ENCODE data around the gene OSMR. TPM values are rescaled to one million over a fixed set of nuclear protein-coding genes. Genes with fewer than 3 reads are reported as not detected.
"Not testable (repeated sequence)": the region's sequence is repeated elsewhere in the genome, so short reads cannot be mapped to it uniquely, and the experiment has no call there.

OSMR gene
- polyA plus RNA-seq, 1 donor from 2014 or later = not detected

DNA sequence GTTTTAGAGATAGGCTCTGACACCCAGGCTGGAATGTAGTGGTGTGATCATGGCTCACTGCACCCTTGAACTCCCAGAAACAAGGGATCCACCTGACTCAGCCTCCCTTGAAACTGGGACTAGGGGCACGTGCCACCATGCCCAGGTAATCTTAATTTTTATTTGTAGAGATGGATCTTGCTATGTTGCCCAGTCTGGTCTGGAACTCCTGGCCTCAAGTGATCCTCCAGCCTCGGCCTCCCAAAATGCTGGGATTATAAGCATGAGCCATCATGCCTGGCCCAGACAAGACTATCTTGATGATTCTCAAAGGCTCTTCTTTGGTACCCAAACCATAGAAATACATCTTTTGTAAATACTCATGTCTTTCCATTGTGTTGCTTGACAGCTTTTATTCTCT lies 10.8 kb downstream of the OSMR start:
- Histone ChIP-seq H3K4me3 (ENCODE audit: low read length) (no peak overlapping the region), H3K9me3 (ENCODE audit: low read length) (no peaks in the 10 kb centered on the region), H3K9ac (ENCODE audit: low read length) (no peak overlapping the region), H3K27me3 (ENCODE audit: insufficient read depth, low read depth, low read length) (no peaks in the 10 kb centered on the region), H3F3A (ENCODE audit: insufficient read depth, low read length, poor library complexity, severe bottlenecking) (no peaks in the 10 kb centered on the region), H3K9me2 (ENCODE audit: insufficient read depth, low read length) (no peaks in the 10 kb centered on the region), H2AFZ (ENCODE audit: low read depth, low read length) (no peak overlapping the region), H3K4me2 (ENCODE audit: low read length) (no peak overlapping the region), H3K36me3 (ENCODE audit: insufficient read depth, low read length) (no peaks in the 10 kb centered on the region), H3K79me2 (replicated peaks; ENCODE audit: insufficient read depth, low read length) (no peaks in the 10 kb centered on the region), H4K20me1 (ENCODE audit: insufficient read depth) (no peaks in the 10 kb centered on the region), H3K27ac (ENCODE audit: low read length) (no peak overlapping the region)
- no peak for TF ChIP-seq TAF1 (IDR thresholded peaks at IDR 0.05; ENCODE audit: low read depth)
- no peak for TF ChIP-seq MXI1 (conservative IDR thresholded peaks at IDR 0.05; ENCODE audit: poor library complexity, severe bottlenecking)
- TF ChIP-seq EP300 (conservative IDR thresholded peaks at IDR 0.05; ENCODE audit: poor library complexity, severe bottlenecking) = no peak
- TF ChIP-seq SMC3 (conservative IDR thresholded peaks at IDR 0.05; ENCODE audit: poor library complexity) = no peak
- TF ChIP-seq RAD21 (conservative IDR thresholded peaks at IDR 0.05) = no peak
- TF ChIP-seq, protein P1, sequence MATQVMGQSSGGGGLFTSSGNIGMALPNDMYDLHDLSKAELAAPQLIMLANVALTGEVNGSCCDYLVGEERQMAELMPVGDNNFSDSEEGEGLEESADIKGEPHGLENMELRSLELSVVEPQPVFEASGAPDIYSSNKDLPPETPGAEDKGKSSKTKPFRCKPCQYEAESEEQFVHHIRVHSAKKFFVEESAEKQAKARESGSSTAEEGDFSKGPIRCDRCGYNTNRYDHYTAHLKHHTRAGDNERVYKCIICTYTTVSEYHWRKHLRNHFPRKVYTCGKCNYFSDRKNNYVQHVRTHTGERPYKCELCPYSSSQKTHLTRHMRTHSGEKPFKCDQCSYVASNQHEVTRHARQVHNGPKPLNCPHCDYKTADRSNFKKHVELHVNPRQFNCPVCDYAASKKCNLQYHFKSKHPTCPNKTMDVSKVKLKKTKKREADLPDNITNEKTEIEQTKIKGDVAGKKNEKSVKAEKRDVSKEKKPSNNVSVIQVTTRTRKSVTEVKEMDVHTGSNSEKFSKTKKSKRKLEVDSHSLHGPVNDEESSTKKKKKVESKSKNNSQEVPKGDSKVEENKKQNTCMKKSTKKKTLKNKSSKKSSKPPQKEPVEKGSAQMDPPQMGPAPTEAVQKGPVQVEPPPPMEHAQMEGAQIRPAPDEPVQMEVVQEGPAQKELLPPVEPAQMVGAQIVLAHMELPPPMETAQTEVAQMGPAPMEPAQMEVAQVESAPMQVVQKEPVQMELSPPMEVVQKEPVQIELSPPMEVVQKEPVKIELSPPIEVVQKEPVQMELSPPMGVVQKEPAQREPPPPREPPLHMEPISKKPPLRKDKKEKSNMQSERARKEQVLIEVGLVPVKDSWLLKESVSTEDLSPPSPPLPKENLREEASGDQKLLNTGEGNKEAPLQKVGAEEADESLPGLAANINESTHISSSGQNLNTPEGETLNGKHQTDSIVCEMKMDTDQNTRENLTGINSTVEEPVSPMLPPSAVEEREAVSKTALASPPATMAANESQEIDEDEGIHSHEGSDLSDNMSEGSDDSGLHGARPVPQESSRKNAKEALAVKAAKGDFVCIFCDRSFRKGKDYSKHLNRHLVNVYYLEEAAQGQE (IDR thresholded peaks at IDR 0.05; ENCODE audit: borderline replicate concordance) = no peak
- TF ChIP-seq POLR2AphosphoS5 (IDR thresholded peaks at IDR 0.05) = no peak
- no peak for TF ChIP-seq EZH2 (IDR thresholded peaks at IDR 0.05; ENCODE audit: borderline replicate concordance, insufficient read depth, low read length, poor library complexity, severe bottlenecking)
- TF ChIP-seq, protein P2, sequence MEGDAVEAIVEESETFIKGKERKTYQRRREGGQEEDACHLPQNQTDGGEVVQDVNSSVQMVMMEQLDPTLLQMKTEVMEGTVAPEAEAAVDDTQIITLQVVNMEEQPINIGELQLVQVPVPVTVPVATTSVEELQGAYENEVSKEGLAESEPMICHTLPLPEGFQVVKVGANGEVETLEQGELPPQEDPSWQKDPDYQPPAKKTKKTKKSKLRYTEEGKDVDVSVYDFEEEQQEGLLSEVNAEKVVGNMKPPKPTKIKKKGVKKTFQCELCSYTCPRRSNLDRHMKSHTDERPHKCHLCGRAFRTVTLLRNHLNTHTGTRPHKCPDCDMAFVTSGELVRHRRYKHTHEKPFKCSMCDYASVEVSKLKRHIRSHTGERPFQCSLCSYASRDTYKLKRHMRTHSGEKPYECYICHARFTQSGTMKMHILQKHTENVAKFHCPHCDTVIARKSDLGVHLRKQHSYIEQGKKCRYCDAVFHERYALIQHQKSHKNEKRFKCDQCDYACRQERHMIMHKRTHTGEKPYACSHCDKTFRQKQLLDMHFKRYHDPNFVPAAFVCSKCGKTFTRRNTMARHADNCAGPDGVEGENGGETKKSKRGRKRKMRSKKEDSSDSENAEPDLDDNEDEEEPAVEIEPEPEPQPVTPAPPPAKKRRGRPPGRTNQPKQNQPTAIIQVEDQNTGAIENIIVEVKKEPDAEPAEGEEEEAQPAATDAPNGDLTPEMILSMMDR (IDR thresholded peaks at IDR 0.05; ENCODE audit: poor library complexity, severe bottlenecking) = no peak

DNA sequence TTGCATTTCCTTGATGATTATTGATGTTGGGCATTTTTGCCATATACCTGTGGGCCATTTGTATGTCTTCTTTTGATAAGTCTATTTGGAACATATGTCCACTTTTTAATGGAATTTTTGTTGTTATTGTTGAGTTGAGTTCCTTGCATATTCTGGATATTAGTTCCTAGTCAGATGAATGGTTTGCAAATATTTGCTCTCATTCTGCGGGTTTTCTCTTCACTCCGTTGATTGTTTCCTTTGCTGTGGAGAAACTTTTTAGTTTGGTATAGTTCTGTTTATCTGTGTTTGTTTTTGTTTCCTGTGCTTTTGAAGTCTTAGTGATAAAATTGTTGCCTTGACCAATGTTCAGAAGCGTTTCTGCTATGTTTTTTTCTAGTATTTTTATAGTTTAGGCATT lies 13.0 kb downstream of the OSMR start:
- Histone ChIP-seq H2AFZ (ENCODE audit: low read depth, low read length) (no peak overlapping the region), H3F3A (ENCODE audit: insufficient read depth, low read length, poor library complexity, severe bottlenecking) (no peaks in the 10 kb centered on the region), H3K79me2 (replicated peaks; ENCODE audit: insufficient read depth, low read length) (no peaks in the 10 kb centered on the region), H3K9ac (ENCODE audit: low read length) (no peak overlapping the region), H3K4me3 (ENCODE audit: low read length) (no peak overlapping the region), H3K27ac (ENCODE audit: low read length) (no peak overlapping the region), H3K9me2 (ENCODE audit: insufficient read depth, low read length) (no peaks in the 10 kb centered on the region), H4K20me1 (ENCODE audit: insufficient read depth) (no peaks in the 10 kb centered on the region), H3K27me3 (ENCODE audit: insufficient read depth, low read depth, low read length) (no peaks in the 10 kb centered on the region), H3K9me3 (ENCODE audit: low read length) (no peaks in the 10 kb centered on the region), H3K4me2 (ENCODE audit: low read length) (no peak overlapping the region), H3K36me3 (ENCODE audit: insufficient read depth, low read length) (no peaks in the 10 kb centered on the region)
- TF ChIP-seq TAF1 (IDR thresholded peaks at IDR 0.05; ENCODE audit: low read depth) (no peak), EZH2 (IDR thresholded peaks at IDR 0.05; ENCODE audit: borderline replicate concordance, insufficient read depth, low read length, poor library complexity, severe bottlenecking) (no peak), MXI1 (conservative IDR thresholded peaks at IDR 0.05; ENCODE audit: poor library complexity, severe bottlenecking) (no peak), SMC3 (conservative IDR thresholded peaks at IDR 0.05; ENCODE audit: poor library complexity) (no peak), EP300 (conservative IDR thresholded peaks at IDR 0.05; ENCODE audit: poor library complexity, severe bottlenecking) (no peak), POLR2AphosphoS5 (IDR thresholded peaks at IDR 0.05) (no peak), RAD21 (conservative IDR thresholded peaks at IDR 0.05) (no peak)
- TF ChIP-seq, protein P2 (IDR thresholded peaks at IDR 0.05; ENCODE audit: poor library complexity, severe bottlenecking) = no peak
- TF ChIP-seq, protein P1 (IDR thresholded peaks at IDR 0.05; ENCODE audit: borderline replicate concordance) = no peak

DNA sequence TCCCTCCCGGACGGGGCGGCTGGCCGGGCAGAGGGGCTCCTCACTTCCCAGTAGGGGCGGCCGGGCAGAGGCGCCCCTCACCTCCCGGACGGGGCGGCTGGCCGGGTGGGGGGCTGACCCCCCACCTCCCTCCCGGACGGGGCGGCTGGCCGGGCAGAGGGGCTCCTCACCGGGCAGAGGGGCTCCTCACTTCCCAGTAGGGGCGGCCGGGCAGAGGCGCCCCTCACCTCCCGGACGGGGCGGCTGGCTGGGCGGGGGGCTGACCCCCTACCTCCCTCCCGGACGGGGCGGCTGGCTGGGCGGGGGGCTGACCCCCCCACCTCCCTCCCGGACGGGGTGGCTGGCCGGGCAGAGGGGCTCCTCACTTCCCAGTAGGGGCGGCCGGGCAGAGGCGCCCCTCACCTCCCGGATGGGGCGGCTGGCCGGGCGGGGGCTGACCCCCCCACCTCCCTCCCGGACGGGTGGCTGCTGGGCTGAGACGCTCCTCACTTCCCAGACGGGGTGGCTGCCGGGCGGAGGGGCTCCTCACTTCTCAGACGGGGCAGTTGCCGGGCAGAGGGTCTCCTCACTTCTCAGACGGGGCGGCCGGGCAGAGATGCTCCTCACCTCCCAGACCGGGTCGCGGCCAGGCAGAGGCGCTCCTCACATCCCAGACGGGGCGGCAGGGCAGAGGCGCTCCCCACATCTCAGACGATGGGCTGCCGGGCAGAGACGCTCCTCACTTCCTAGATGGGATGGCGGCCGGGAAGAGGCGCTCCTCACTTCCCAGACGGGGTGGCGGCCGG lies 16.4 kb downstream of the OSMR start:
- H3K9me3 ChIP-seq (ENCODE audit: low read length); H3K79me2 ChIP-seq (replicated peaks; ENCODE audit: insufficient read depth, low read length); H3K4me3 ChIP-seq (ENCODE audit: low read length); H3K27me3 ChIP-seq (ENCODE audit: insufficient read depth, low read depth, low read length); H3K4me2 ChIP-seq (ENCODE audit: low read length); H3K9me2 ChIP-seq (ENCODE audit: insufficient read depth, low read length); H2AFZ ChIP-seq (ENCODE audit: low read depth, low read length); H3K36me3 ChIP-seq (ENCODE audit: insufficient read depth, low read length); H3F3A ChIP-seq (ENCODE audit: insufficient read depth, low read length, poor library complexity, severe bottlenecking); H3K9ac ChIP-seq (ENCODE audit: low read length); H3K27ac ChIP-seq (ENCODE audit: low read length); H4K20me1 ChIP-seq (ENCODE audit: insufficient read depth): not testable (repeated sequence)
